Measurements from ENCODE around the gene LAIR1.

Gene LAIR1

GRCh38 chr19:54364775-54365257 is at the start of gene LAIR1:
LAIR1 (minus strand) TSS chr19:54364931; CDS start chr19:54364804, 127 bp downstream.
- Mint-ChIP-seq H3K36me3 (ENCODE audit: insufficient read depth) (peaks cover 10% of the 10 kb centered on the region), H3K27me3 (no peaks in the 10 kb centered on the region), H3K4me3 (peak within 1 kb of the TSS; percentile 85), H3K27ac (ENCODE audit: low read depth) (peak within 1 kb of the TSS; percentile 74), H3K9me3 (no peaks in the 10 kb centered on the region), H3K4me1 (peaks cover 60% of the 10 kb centered on the region)
- ATAC-seq (replicated peaks; ENCODE audit: extremely low read depth, poor library complexity, severe bottlenecking) (peak; percentile 50), DNase-seq (ENCODE audit: low spot score in 2 of 2) (no peak)

- no peak overlapping the region for H3K27ac Mint-ChIP-seq (ENCODE audit: low read depth)
- DNase-seq (ENCODE audit: low spot score in 2 of 2) (no peak), ATAC-seq (replicated peaks; ENCODE audit: extremely low read depth, poor library complexity, severe bottlenecking) (no peak)
- H3K4me1 Mint-ChIP-seq, result peaks cover 15% of the 10 kb centered on the region
- H3K9me3 Mint-ChIP-seq, result peaks cover 7% of the 10 kb centered on the region
- peaks cover 27% of the 10 kb centered on the region for H3K27me3 Mint-ChIP-seq
- H3K4me3 Mint-ChIP-seq, result no peak overlapping the region
- peaks cover 4% of the 10 kb centered on the region for H3K36me3 Mint-ChIP-seq (ENCODE audit: insufficient read depth)
Observed at GRCh38 chr19:54414156-54414555, 49.4 kb upstream of the LAIR1 start.

- peaks cover 9% of the 10 kb centered on the region for H3K4me1 Mint-ChIP-seq
- peaks cover 19% of the 10 kb centered on the region for H3K27me3 Mint-ChIP-seq
Observed at GRCh38 chr19:54412877-54413276, 48.1 kb upstream of the LAIR1 start.

GRCh38 chr19:54411033-54411432 is 46.3 kb upstream of the LAIR1 start:
- no peak for ATAC-seq (replicated peaks; ENCODE audit: extremely low read depth, poor library complexity, severe bottlenecking)

More at GRCh38 chr19:54412877-54413276, 48.1 kb upstream of the LAIR1 start:
- Mint-ChIP-seq H3K9me3 (peaks cover 13% of the 10 kb centered on the region), H3K36me3 (ENCODE audit: insufficient read depth) (peaks cover 7% of the 10 kb centered on the region), H3K27ac (ENCODE audit: low read depth) (no peak overlapping the region), H3K4me3 (no peak overlapping the region)
- ATAC-seq (replicated peaks; ENCODE audit: extremely low read depth, poor library complexity, severe bottlenecking) (no peak), DNase-seq (ENCODE audit: low spot score in 2 of 2) (no peak)

GRCh38 chr19:54408456-54409026 is 43.8 kb upstream of the LAIR1 start:
- Mint-ChIP-seq H3K27ac (ENCODE audit: low read depth) (peak overlapping the region; percentile 97), H3K36me3 (ENCODE audit: insufficient read depth) (peaks cover 7% of the 10 kb centered on the region), H3K4me1 (no peaks in the 10 kb centered on the region), H3K4me3 (peak overlapping the region; percentile 31), H3K27me3 (peaks cover 10% of the 10 kb centered on the region), H3K9me3 (peaks cover 6% of the 10 kb centered on the region)
- DNase-seq (ENCODE audit: low spot score in 2 of 2), result no peak
- no peak for ATAC-seq (replicated peaks; ENCODE audit: extremely low read depth, poor library complexity, severe bottlenecking)

More at GRCh38 chr19:54411033-54411432, 46.3 kb upstream of the LAIR1 start:
- DNase-seq (ENCODE audit: low spot score in 2 of 2), result no peak
- Mint-ChIP-seq H3K36me3 (ENCODE audit: insufficient read depth) (peaks cover 7% of the 10 kb centered on the region), H3K4me3 (no peak overlapping the region), H3K27me3 (peaks cover 6% of the 10 kb centered on the region), H3K4me1 (no peaks in the 10 kb centered on the region), H3K9me3 (peaks cover 13% of the 10 kb centered on the region), H3K27ac (ENCODE audit: low read depth) (peak overlapping the region; percentile 1)

- Mint-ChIP-seq H3K4me1 (no peaks in the 10 kb centered on the region), H3K27ac (ENCODE audit: low read depth) (peak overlapping the region; percentile 97), H3K9me3 (peaks cover 6% of the 10 kb centered on the region), H3K4me3 (no peak overlapping the region), H3K36me3 (ENCODE audit: insufficient read depth) (peaks cover 7% of the 10 kb centered on the region), H3K27me3 (peaks cover 18% of the 10 kb centered on the region)
- DNase-seq (ENCODE audit: low spot score in 2 of 2) (no peak), ATAC-seq (replicated peaks; ENCODE audit: extremely low read depth, poor library complexity, severe bottlenecking) (no peak)
Observed at GRCh38 chr19:54407780-54408179, 43.0 kb upstream of the LAIR1 start.

- Mint-ChIP-seq H3K4me3 (no peak overlapping the region), H3K4me1 (no peaks in the 10 kb centered on the region), H3K9me3 (peaks cover 6% of the 10 kb centered on the region), H3K27me3 (peaks cover 20% of the 10 kb centered on the region), H3K27ac (ENCODE audit: low read depth) (peak overlapping the region; percentile 29), H3K36me3 (ENCODE audit: insufficient read depth) (peaks cover 3% of the 10 kb centered on the region)
- no peak for ATAC-seq (replicated peaks; ENCODE audit: extremely low read depth, poor library complexity, severe bottlenecking)
- DNase-seq (ENCODE audit: low spot score in 2 of 2), result no peak
Observed at GRCh38 chr19:54405628-54406027, 40.9 kb upstream of the LAIR1 start.

GRCh38 chr19:54403054-54403453 is 38.3 kb upstream of the LAIR1 start:
- no peak overlapping the region for H3K4me3 Mint-ChIP-seq
- peaks cover 31% of the 10 kb centered on the region for H3K27me3 Mint-ChIP-seq
- peaks cover 1% of the 10 kb centered on the region for H3K9me3 Mint-ChIP-seq
- H3K27ac Mint-ChIP-seq (ENCODE audit: low read depth), result no peak overlapping the region
- DNase-seq (ENCODE audit: low spot score in 2 of 2) (no peak), ATAC-seq (replicated peaks; ENCODE audit: extremely low read depth, poor library complexity, severe bottlenecking) (no peak)
- H3K36me3 Mint-ChIP-seq (ENCODE audit: insufficient read depth), result peaks cover under 1% of the 10 kb centered on the region
- no peaks in the 10 kb centered on the region for H3K4me1 Mint-ChIP-seq

- no peak for ATAC-seq (replicated peaks; ENCODE audit: extremely low read depth, poor library complexity, severe bottlenecking)
- Mint-ChIP-seq H3K4me3 (no peak overlapping the region), H3K4me1 (no peaks in the 10 kb centered on the region), H3K36me3 (ENCODE audit: insufficient read depth) (peaks cover 2% of the 10 kb centered on the region), H3K27me3 (peaks cover 40% of the 10 kb centered on the region), H3K9me3 (no peaks in the 10 kb centered on the region), H3K27ac (ENCODE audit: low read depth) (no peak overlapping the region)
- no peak for DNase-seq (ENCODE audit: low spot score in 2 of 2)
Observed at GRCh38 chr19:54400913-54401312, 36.2 kb upstream of the LAIR1 start.

GRCh38 chr19:54399189-54399588 is 34.5 kb upstream of the LAIR1 start:
- H3K4me1 Mint-ChIP-seq, result no peaks in the 10 kb centered on the region
- H3K36me3 Mint-ChIP-seq (ENCODE audit: insufficient read depth), result peaks cover 2% of the 10 kb centered on the region
- no peak overlapping the region for H3K4me3 Mint-ChIP-seq
- H3K27ac Mint-ChIP-seq (ENCODE audit: low read depth), result no peak overlapping the region
- DNase-seq (ENCODE audit: low spot score in 2 of 2) (no peak), ATAC-seq (replicated peaks; ENCODE audit: extremely low read depth, poor library complexity, severe bottlenecking) (no peak)
- H3K9me3 Mint-ChIP-seq, result no peaks in the 10 kb centered on the region
- peaks cover 41% of the 10 kb centered on the region for H3K27me3 Mint-ChIP-seq

- H3K27ac Mint-ChIP-seq (ENCODE audit: low read depth), result no peak overlapping the region
- no peak for DNase-seq (ENCODE audit: low spot score in 2 of 2)
- peaks cover 6% of the 10 kb centered on the region for H3K4me1 Mint-ChIP-seq
- no peak for ATAC-seq (replicated peaks; ENCODE audit: extremely low read depth, poor library complexity, severe bottlenecking)
- peaks cover 2% of the 10 kb centered on the region for H3K36me3 Mint-ChIP-seq (ENCODE audit: insufficient read depth)
- H3K27me3 Mint-ChIP-seq, result peaks cover 46% of the 10 kb centered on the region
- no peaks in the 10 kb centered on the region for H3K9me3 Mint-ChIP-seq
- no peak overlapping the region for H3K4me3 Mint-ChIP-seq
Observed at GRCh38 chr19:54395685-54396084, 31.0 kb upstream of the LAIR1 start.

- H3K9me3 Mint-ChIP-seq, result no peaks in the 10 kb centered on the region
- no peak for ATAC-seq (replicated peaks; ENCODE audit: extremely low read depth, poor library complexity, severe bottlenecking)
- H3K4me1 Mint-ChIP-seq, result peaks cover 15% of the 10 kb centered on the region
- no peak overlapping the region for H3K4me3 Mint-ChIP-seq
- DNase-seq (ENCODE audit: low spot score in 2 of 2), result no peak
- no peak overlapping the region for H3K27ac Mint-ChIP-seq (ENCODE audit: low read depth)
- peaks cover 6% of the 10 kb centered on the region for H3K36me3 Mint-ChIP-seq (ENCODE audit: insufficient read depth)
- H3K27me3 Mint-ChIP-seq, result peaks cover 38% of the 10 kb centered on the region
Observed at GRCh38 chr19:54393381-54393780, 28.6 kb upstream of the LAIR1 start.

GRCh38 chr19:54392105-54392504 is 27.4 kb upstream of the LAIR1 start:
- Mint-ChIP-seq H3K9me3 (no peaks in the 10 kb centered on the region), H3K27ac (ENCODE audit: low read depth) (no peak overlapping the region), H3K4me1 (peaks cover 28% of the 10 kb centered on the region), H3K27me3 (peaks cover 35% of the 10 kb centered on the region), H3K4me3 (no peak overlapping the region), H3K36me3 (ENCODE audit: insufficient read depth) (peaks cover 6% of the 10 kb centered on the region)
- DNase-seq (ENCODE audit: low spot score in 2 of 2) (no peak), ATAC-seq (replicated peaks; ENCODE audit: extremely low read depth, poor library complexity, severe bottlenecking) (no peak)
